ENCODE measurements around the gene PAAF1.

PAAF1 gene

DNA sequence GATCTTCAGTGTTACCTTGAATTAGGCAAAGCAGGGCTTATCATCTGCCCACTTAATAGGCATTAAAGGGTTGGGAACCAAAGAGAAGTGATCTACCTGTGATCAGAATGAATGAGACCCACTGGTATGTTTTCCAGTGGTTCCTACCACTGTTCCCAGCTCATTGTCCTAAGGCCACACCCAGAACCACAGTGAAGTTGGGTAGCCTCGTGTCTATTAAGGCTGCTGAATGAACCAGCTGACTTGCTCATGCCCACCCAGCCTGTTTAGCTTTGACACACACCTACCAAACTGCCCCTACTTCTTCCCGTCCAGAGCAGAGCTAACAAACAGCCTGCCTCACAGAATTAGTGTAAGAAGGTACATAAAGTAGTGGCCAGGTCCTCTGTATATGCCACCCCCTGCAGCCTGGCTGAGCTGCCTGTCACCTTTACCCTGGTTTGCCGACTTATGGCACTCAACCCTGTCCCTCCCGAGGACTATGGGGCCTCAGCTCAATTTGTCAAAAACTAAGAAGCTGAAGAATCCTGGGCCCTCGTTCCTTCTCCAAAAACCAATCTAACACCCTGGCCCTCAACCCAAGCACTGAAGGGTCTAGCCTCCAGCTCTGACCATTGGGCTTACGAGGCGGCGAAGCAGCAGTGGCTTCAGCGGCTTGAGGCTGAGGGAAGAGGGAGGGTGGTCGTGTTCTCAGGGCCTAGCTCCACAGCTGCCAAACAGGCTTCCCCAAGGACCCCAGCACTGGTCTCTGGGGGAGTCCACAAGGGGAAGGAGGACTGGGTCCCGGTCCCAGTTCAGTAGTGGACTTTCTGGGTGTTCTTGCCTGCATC is 96.0 kb downstream of the PAAF1 start:
- DNase-seq (ENCODE audit: low read depth), result no peak

DNA sequence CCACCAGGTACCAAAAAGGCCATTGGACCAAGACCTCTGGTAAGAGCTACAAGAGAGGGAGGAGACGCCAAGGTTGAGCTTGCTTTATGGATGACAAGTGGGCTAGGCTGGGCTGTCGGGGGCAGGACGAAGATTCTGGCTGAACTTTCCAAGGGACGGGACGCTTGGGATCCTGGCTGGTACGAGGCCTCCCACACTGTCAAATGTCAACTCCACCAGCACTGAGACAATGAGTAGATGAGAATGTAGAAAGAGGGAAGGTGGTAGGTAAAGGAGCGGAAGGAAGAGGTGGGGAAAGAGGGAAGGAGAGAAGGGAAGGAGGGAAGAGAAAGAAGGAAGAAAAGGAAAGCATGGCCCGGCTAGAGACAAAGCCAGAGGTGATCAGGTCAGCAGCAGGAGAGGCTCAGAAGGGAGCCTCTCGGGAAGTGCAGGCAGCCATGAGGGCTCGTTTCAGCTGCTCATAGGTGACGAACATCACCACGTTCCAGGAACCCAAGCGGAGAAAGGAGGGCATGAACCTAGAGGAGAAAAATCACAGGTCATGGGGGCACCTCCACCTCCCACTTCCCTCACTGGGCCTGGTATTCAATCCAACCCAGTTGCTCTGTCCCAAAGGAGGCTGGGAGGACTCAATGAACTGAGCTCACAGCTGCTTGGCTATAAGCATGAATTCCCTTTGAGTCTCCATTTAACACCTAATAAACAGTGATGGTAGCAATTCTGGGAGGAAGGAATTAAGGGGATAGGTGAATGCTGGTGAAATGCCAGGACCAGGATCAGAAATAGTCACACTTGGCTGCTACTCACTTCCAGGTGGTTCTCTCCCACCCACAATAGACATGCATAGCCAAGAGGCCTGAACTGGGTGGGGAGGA is 98.0 kb downstream of the PAAF1 start:
- no peak for DNase-seq (ENCODE audit: low read depth)

DNA sequence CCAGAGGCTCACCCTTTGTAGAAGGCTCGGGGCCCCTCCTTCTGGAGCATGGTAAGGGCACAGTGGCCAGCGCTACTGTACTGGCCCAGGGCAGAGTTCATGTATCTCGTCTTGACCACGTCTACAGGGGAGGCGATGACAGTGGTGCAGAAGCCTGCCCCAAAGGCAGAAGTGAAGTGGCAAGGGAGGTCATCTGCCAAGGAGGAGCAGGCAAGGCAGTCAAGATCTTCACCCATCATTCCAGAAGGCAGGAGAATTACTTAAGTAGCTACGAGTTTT is 98.6 kb downstream of the PAAF1 start:
- no peak for DNase-seq (ENCODE audit: low read depth)

DNA sequence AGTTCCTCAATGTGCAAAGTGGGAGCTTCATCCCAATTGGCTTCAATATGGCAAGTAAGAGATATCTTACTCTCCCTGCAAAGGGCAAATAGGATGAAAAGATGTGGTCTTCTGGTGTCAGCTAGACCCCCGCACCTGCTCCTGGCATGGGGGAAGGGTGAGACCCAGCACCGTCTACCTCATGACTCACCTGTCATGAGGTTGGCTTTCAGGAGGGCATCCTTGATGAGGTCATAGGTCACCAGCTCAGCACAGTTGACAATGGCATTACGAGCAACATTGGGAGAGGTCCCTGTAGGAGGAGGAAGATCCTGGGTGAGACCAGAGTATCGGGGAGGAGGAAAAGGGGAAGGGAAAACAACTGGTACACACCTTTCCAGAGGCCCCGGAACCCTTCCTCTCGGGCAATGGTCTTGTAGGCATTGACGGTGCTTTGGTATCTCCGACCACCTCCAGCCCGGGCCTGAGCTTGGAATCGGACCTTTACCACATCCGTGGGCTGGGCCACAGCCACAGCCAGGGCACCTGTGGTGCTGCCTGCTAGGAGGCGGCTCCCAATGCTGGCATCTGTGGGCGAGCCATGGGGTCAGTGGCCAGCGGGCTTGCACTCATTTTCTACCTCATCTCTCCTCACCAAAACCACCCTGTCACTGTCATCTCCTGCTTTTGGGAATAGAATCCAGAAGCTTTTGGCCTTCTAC is 99.8 kb downstream of the PAAF1 start:
- DNase-seq (ENCODE audit: low read depth), result no peak

DNA sequence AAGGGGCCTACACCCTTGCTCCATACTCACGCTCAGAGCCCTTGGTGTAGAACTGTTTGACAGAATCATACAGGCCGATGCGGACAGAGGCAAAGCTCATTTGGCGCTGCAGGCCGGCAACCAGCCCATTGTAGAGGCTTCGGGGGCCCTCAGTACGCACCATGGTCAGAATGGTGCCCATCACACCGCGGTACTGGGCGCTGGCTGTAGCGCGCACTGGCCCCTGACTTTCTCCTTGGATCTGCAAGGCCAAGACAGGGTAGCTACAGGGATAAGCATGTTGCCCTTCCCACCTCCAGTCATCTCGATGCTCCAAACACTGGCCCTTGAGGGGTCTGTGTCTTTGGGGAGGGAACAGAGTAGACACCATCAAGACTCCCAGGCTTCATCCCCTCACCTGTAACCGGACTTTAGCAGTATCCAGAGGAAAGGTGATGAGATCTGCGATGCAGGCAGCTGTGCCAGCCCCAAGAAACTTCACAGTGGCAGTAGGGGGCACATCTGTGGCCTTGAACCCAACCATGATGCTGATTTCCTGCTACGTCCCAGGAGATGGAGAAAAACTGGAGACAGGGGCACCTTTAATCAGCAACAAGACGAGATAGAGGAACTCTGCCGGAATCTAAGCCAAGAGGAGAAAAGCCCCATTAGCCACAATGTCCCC is 101.2 kb downstream of the PAAF1 start:
- no peak for DNase-seq (ENCODE audit: low read depth)

DNA sequence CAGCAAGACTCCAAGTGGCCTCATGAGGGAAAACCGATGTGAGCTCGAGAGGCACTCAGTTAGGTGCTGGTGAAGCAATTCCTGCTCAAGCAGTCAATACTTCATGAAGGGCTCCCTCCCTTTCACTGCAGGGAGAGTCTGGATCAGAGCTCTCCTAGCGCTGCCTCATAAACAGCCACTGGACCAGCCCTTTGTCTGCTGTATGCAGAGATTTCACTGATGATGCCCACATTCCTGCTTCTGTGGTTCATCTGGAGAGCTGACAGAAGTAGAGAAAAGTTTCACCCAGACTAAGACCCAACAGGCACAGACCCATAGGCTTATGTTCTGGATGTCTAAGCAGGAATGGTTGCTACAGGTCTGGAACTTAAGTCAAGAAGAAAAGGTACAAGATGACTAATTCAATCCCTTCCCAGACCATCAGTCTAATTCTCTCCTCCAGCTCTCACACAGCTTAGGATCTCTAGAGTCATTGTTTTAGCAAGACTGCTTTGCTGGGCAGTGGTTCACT is 101.8 kb downstream of the PAAF1 start:
- no peak for DNase-seq (ENCODE audit: low read depth)

DNA sequence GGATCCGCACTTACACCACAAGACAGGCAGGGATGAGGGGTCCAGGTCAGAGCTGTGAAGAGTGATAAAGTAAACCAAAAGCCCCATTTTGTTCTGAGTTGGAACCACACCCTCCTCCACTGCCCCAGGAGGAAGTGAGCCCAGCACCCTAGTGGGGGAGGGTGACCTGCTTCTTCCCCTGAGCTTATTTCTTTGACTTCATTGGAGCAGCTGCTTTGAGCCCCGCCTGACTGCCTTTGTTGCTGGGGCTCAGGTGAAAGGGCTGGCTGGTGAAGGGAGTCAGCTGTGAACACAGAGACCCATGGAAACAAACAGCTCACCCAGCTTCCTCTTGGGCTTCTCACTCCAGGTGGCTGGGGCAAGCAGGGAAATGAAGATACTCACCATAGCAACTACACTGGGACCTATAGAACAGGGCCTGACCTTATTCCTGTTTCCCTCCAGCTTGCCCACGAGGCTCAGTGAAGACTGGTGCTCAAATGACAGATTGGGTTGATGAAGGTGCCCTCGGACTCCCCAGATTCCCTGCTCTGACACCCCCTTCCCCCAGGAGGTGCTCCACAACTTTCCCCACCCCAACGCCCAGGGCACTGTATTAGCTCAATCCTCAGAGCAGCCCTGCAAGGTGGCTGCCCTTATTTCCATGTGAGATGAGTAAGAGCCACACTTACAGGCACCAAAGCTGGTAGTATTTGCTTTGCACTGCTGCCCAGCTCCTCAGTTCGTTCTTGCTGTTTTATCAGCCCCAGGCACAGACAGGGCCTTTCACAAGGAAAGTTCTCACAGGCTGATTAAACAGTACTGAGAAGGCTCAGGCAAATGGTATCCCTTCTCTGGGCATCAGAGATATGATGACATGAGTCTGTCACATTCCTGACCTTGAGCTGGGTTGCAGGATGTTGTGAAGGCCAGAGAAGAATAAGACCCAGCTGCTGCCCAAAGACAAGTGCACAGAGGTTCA is 103.5 kb downstream of the PAAF1 start:
- peak; percentile 72 for DNase-seq (ENCODE audit: low read depth)
